GM13976 (cell line): ENCODE measurements around the gene GRM4.

Experiments used
- DNase-seq: peaks from one replicate; pipeline ENCODE4 v3.0.0; 2012; ENCODE audit warnings: low spot score
- CTCF ChIP-seq: IDR thresholded peaks from 2 replicates; pipeline ENCODE4 v1.5.1; 2012; ENCODE audit warnings: borderline replicate concordance, mild to moderate bottlenecking; ENCODE audit not compliant: insufficient read depth; ENCODE audit errors: extremely low read depth, missing control alignments, control extremely low read depth
- in situ Hi-C: fragments of 300-500 bp; cut with MboI; formaldehyde crosslinking; loops from one replicate; pipeline ENCODE4 v1.12.0; 2022; ENCODE audit warnings: low sequenced_read_pairs, mixed read lengths, inconsistent platforms; ENCODE audit not compliant: unreplicated experiment

The GRM4 gene

GRCh38 chr6:34057191-34057590, 88.7 kb downstream of the GRM4 start:
- in situ Hi-C loops = loop anchor here (10.0 kb wide), 1 partner anchor 98 kb away; no protein-coding TSS in a partner anchor
- no peak for DNase-seq
- TF ChIP-seq CTCF = no peak

- in situ Hi-C loops = loop anchor here (10.0 kb wide), 1 partner anchor 98 kb away; no protein-coding TSS in a partner anchor
- DNase-seq = peak; percentile 63
These were observed 89.4 kb downstream of the GRM4 start for GRCh38 chr6:34056305-34057108.

GRCh38 chr6:34055223-34055933, 90.5 kb downstream of the GRM4 start:
- peak; percentile 66 for TF ChIP-seq CTCF
- peak; percentile 86 for DNase-seq
- in situ Hi-C loops = loop anchor here (10.0 kb wide), 1 partner anchor 99 kb away; no protein-coding TSS in a partner anchor

More at GRCh38 chr6:34056305-34057108, 89.4 kb downstream of the GRM4 start:
- no peak for TF ChIP-seq CTCF

GRCh38 chr6:34053721-34054120, 92.2 kb downstream of the GRM4 start:
- in situ Hi-C loops = loop anchor here (10.0 kb wide), 1 partner anchor 101 kb away; no protein-coding TSS in a partner anchor
- TF ChIP-seq CTCF = no peak
- DNase-seq = no peak

GRCh38 chr6:34052918-34053608, 92.8 kb downstream of the GRM4 start:
- no peak for DNase-seq
- in situ Hi-C loops = loop anchor here (10.0 kb wide), 1 partner anchor 102 kb away; no protein-coding TSS in a partner anchor
- no peak for TF ChIP-seq CTCF
